Activated naive CD8-positive, alpha-beta T cell (primary cell): ENCODE results near the gene AKAP6.
"Not testable (repeated sequence)": the region's sequence is repeated elsewhere in the genome, so short reads cannot be mapped to it uniquely, and the experiment has no call there.

ENCODE experiments used
- H3K27ac Mint-ChIP-seq: one replicate; pipeline ENCODE4 v1.8.0; 2021; ENCODE audit warnings: mixed read lengths
- H3K27me3 Mint-ChIP-seq: one replicate; pipeline ENCODE4 v1.8.0; 2021; ENCODE audit warnings: mixed read lengths
- H3K36me3 Mint-ChIP-seq: one replicate; pipeline ENCODE4 v1.8.0; 2021; ENCODE audit warnings: mixed read lengths
- H3K4me1 Mint-ChIP-seq: one replicate; pipeline ENCODE4 v1.8.0; 2021; ENCODE audit warnings: low read depth, mixed read lengths
- H3K4me3 Mint-ChIP-seq: one replicate; pipeline ENCODE4 v1.8.0; 2021; ENCODE audit warnings: mild to moderate bottlenecking, mixed read lengths
- H3K9me3 Mint-ChIP-seq: one replicate; pipeline ENCODE4 v1.8.0; 2021; ENCODE audit warnings: low read depth, mixed read lengths

AKAP6 gene

DNA sequence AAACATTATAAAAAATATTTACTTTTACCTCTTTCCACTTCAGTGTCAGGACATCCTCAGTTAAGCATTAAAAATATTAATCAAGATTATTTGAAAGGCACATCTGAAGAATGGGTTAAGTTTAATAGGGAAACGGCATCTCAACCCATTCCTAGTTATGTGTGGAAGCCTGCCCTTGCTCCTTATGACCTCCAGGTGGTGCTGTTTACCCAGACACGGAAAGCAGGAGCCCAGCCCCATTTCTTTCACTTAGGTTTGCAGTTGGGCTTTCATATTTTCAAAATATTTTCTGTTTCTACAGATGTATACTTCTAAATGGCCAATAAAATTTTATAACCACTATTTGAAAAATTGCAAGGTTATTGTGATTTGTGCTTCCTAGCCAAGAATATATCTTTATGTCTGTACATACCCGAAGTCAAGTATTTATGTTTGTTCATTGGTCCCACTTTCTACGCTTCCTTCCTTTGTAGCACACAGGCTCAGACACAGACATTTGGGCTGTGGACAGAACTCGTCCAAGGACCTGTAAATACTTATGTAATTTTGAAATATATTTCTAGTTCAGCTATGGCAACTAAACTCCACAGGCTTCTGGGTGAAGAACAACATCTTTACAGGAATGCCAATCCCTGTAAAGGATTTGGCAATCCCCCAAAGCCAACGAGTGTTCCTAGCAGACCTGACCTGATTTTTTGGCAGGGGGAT lies 247.1 kb downstream of the AKAP6 start:
- Mint-ChIP-seq H3K4me1 (no peaks in the 10 kb centered on the region), H3K36me3 (no peaks in the 10 kb centered on the region), H3K27me3 (peaks cover 3% of the 10 kb centered on the region), H3K9me3 (no peaks in the 10 kb centered on the region), H3K4me3 (no peak overlapping the region), H3K27ac (no peak overlapping the region)

GRCh38 chr14:32576977-32577376 lies 247.9 kb downstream of the AKAP6 start:
- Mint-ChIP-seq H3K4me1 (no peaks in the 10 kb centered on the region), H3K27ac (no peak overlapping the region), H3K9me3 (no peaks in the 10 kb centered on the region), H3K36me3 (no peaks in the 10 kb centered on the region), H3K4me3 (no peak overlapping the region), H3K27me3 (peaks cover 3% of the 10 kb centered on the region)

GRCh38 chr14:32578181-32578580 lies 249.1 kb downstream of the AKAP6 start:
- no peaks in the 10 kb centered on the region for H3K36me3 Mint-ChIP-seq
- H3K27me3 Mint-ChIP-seq: peaks cover 3% of the 10 kb centered on the region
- no peak overlapping the region for H3K27ac Mint-ChIP-seq
- no peaks in the 10 kb centered on the region for H3K4me1 Mint-ChIP-seq
- no peak overlapping the region for H3K4me3 Mint-ChIP-seq
- no peaks in the 10 kb centered on the region for H3K9me3 Mint-ChIP-seq

GRCh38 chr14:32583427-32583826 lies 254.3 kb downstream of the AKAP6 start:
- H3K9me3 Mint-ChIP-seq, H3K27me3 Mint-ChIP-seq, H3K36me3 Mint-ChIP-seq, H3K4me3 Mint-ChIP-seq, H3K4me1 Mint-ChIP-seq, H3K27ac Mint-ChIP-seq: not testable (repeated sequence)

DNA sequence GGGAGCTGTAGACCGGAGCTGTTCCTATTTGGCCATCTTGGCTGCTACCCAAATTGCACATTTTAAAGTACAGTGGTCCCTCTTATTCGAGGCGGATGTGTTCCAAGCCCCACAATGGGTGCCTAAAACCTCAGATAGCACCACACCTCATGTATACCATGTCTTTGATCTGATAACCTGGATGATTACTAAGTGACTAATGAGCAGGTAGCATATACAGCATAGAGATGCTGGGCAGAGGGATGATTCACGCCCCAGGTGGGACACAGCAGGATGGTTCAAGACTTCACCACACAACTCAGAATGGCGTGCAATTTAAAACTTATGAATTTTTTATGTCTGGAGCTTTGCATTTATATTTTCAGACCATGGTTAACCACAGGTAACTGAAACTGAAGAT lies 255.0 kb downstream of the AKAP6 start:
- H3K4me1 Mint-ChIP-seq: no peaks in the 10 kb centered on the region
- H3K4me3 Mint-ChIP-seq: no peak overlapping the region
- no peaks in the 10 kb centered on the region for H3K9me3 Mint-ChIP-seq
- peaks cover 2% of the 10 kb centered on the region for H3K27me3 Mint-ChIP-seq
- H3K27ac Mint-ChIP-seq: no peak overlapping the region
- H3K36me3 Mint-ChIP-seq: peaks cover 5% of the 10 kb centered on the region

DNA sequence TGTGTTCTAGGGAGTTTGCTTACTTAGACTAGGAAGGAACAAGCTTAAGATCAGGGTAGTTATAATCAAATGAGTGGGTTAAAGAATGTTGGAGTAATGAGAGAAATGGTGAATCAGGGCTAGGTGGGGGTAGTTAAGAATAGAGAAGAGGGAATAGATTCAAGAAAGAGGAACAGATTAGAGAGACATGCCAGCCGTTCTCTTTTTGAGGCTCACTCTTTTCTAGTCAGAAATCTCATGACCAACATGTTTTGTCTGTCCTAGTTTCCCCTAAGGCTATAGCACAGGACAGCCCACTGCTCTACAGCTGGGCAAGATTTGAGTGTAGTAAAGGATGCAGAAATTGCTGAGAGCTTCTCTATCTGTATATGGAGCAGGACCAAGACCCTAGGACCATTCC lies 258.4 kb downstream of the AKAP6 start:
- peaks cover 2% of the 10 kb centered on the region for H3K27me3 Mint-ChIP-seq
- H3K4me3 Mint-ChIP-seq: no peak overlapping the region
- H3K36me3 Mint-ChIP-seq: peaks cover 5% of the 10 kb centered on the region
- H3K9me3 Mint-ChIP-seq: no peaks in the 10 kb centered on the region
- no peak overlapping the region for H3K27ac Mint-ChIP-seq
- H3K4me1 Mint-ChIP-seq: no peaks in the 10 kb centered on the region

DNA sequence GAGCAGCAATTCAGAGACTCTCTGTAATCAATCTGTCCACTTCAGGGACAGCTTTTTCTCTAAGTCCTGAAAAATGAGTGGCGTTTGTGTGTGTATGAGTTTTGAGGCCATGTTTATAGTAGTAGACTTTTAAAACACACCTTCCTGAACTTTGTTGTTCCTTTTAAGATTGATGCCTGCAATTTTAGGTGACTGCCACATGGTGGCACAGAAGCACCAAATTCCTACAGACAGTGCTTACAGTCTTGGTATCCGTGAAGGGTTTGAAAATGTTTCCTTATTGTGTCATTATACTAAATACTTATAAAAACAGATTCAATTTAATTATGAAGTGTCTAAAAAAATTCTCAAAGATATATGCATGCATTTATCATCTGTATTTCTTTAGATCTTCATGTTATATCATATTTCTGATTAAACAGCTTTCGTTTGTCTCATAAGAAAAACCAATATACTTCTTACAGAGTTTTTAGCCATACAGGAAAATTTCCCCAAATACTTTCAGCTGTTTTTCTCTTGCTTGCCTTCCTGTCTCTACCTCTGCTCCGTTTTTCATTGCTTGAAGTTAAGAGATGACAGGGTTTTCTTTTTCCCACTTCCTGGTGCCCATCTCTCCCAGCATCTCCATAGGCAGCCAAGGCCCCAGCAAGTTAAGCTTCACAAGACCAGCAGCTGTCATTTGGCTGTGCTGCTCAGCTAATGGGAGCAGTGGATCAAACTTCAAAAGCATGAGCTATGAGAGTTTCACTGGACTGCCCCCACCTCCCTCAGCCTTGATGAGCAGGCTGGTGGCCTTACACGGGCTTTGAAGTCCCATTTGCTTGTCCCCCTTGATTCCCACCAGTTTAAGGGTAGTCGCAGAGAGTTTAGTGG lies 259.6 kb downstream of the AKAP6 start:
- Mint-ChIP-seq H3K4me3 (no peak overlapping the region), H3K4me1 (no peaks in the 10 kb centered on the region), H3K9me3 (no peaks in the 10 kb centered on the region), H3K27me3 (peaks cover 2% of the 10 kb centered on the region), H3K36me3 (peaks cover 5% of the 10 kb centered on the region), H3K27ac (no peak overlapping the region)

- H3K27ac Mint-ChIP-seq: no peak overlapping the region
- peaks cover 5% of the 10 kb centered on the region for H3K36me3 Mint-ChIP-seq
- no peaks in the 10 kb centered on the region for H3K9me3 Mint-ChIP-seq
- H3K27me3 Mint-ChIP-seq: peaks cover 1% of the 10 kb centered on the region
- H3K4me1 Mint-ChIP-seq: no peaks in the 10 kb centered on the region
- no peak overlapping the region for H3K4me3 Mint-ChIP-seq
Measured at GRCh38 chr14:32590157-32590556, 261.1 kb downstream of the AKAP6 start.

GRCh38 chr14:32593290-32593942 lies 264.3 kb downstream of the AKAP6 start:
- H3K4me3 Mint-ChIP-seq: no peak overlapping the region

GRCh38 chr14:32594766-32595165 lies 265.7 kb downstream of the AKAP6 start:
- H3K27ac Mint-ChIP-seq: no peak overlapping the region
- no peaks in the 10 kb centered on the region for H3K4me1 Mint-ChIP-seq
- no peak overlapping the region for H3K4me3 Mint-ChIP-seq
- no peaks in the 10 kb centered on the region for H3K36me3 Mint-ChIP-seq
- no peaks in the 10 kb centered on the region for H3K27me3 Mint-ChIP-seq
- H3K9me3 Mint-ChIP-seq: no peaks in the 10 kb centered on the region

More at GRCh38 chr14:32593290-32593942, 264.3 kb downstream of the AKAP6 start:
- Mint-ChIP-seq H3K27ac (no peak overlapping the region), H3K27me3 (no peaks in the 10 kb centered on the region), H3K9me3 (no peaks in the 10 kb centered on the region), H3K4me1 (no peaks in the 10 kb centered on the region), H3K36me3 (no peaks in the 10 kb centered on the region)

DNA sequence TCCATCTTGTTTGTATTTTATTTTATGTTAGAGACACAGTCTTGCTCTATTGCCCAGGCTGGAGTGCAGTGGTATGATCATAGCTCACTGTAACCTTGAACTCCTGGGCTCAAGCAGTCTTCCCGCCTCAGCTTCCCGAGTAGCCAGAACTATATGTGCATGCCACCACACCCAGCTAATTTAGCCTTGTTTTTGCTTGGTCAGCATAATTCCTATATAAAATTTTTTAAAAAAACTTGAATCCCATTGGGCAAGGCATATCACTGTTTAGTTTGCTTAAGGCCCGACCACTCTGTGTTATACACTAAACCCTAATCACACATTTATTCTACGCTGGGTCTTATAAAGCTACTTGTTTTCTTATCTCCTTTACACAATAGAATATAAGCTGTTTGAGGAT lies 266.4 kb downstream of the AKAP6 start:
- Mint-ChIP-seq H3K4me3 (no peak overlapping the region), H3K36me3 (no peaks in the 10 kb centered on the region), H3K4me1 (no peaks in the 10 kb centered on the region), H3K9me3 (no peaks in the 10 kb centered on the region), H3K27ac (no peak overlapping the region), H3K27me3 (no peaks in the 10 kb centered on the region)

DNA sequence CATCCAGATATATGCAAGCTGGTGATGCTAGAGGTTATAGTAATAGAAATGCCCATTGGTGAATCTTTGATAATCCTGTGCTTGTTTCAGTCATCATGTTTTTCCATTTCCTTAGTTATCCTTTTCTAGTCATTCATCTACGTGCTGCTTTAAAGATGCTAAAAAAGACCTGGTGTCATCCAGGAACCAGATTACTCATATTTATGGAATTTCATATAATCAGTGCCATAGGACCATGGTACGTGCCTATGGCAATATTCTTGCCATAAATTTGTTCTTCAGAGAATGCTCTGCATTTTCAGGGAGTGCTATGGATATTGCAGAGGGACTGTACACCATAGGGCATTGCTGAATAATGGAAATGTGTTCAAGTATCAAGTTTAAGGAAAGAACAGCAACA lies 267.3 kb downstream of the AKAP6 start:
- Mint-ChIP-seq H3K36me3 (no peaks in the 10 kb centered on the region), H3K27ac (no peak overlapping the region), H3K27me3 (no peaks in the 10 kb centered on the region), H3K4me3 (no peak overlapping the region), H3K4me1 (no peaks in the 10 kb centered on the region), H3K9me3 (no peaks in the 10 kb centered on the region)

GRCh38 chr14:32597771-32598170 lies 268.7 kb downstream of the AKAP6 start:
- Mint-ChIP-seq H3K27me3 (no peaks in the 10 kb centered on the region), H3K36me3 (peaks cover 4% of the 10 kb centered on the region), H3K4me3 (no peak overlapping the region), H3K9me3 (no peaks in the 10 kb centered on the region), H3K27ac (no peak overlapping the region), H3K4me1 (no peaks in the 10 kb centered on the region)

DNA sequence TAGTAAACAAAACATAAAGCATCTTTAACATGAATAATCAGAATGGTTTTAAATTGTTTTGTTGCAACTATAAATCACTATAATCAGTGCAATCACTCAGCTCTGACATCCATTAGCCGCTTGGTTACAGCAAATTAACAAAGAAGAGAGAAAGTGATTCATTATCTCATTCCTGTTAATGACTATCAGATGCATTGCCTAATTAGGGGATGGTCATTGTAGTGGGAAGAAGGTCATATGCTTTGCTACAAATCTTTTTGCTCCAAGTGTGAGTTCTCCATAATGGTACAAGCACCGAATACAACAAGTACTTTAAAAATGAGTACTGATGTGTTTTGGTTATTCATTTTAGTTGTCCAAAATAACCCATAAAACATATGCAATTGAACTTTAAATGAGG lies 272.0 kb downstream of the AKAP6 start:
- no peaks in the 10 kb centered on the region for H3K9me3 Mint-ChIP-seq

GRCh38 chr14:32601906-32602305 lies 272.8 kb downstream of the AKAP6 start:
- Mint-ChIP-seq H3K9me3 (no peaks in the 10 kb centered on the region), H3K27ac (no peak overlapping the region), H3K4me3 (no peak overlapping the region), H3K27me3 (no peaks in the 10 kb centered on the region), H3K4me1 (peaks cover 3% of the 10 kb centered on the region), H3K36me3 (peaks cover 6% of the 10 kb centered on the region)

More for the DNA sequence above, 272.0 kb downstream of the AKAP6 start:
- Mint-ChIP-seq H3K36me3 (peaks cover 6% of the 10 kb centered on the region), H3K4me3 (no peak overlapping the region), H3K27me3 (no peaks in the 10 kb centered on the region), H3K27ac (no peak overlapping the region), H3K4me1 (no peaks in the 10 kb centered on the region)
